Measurements from ENCODE around the gene RASGRP4.

The RASGRP4 gene

DNA sequence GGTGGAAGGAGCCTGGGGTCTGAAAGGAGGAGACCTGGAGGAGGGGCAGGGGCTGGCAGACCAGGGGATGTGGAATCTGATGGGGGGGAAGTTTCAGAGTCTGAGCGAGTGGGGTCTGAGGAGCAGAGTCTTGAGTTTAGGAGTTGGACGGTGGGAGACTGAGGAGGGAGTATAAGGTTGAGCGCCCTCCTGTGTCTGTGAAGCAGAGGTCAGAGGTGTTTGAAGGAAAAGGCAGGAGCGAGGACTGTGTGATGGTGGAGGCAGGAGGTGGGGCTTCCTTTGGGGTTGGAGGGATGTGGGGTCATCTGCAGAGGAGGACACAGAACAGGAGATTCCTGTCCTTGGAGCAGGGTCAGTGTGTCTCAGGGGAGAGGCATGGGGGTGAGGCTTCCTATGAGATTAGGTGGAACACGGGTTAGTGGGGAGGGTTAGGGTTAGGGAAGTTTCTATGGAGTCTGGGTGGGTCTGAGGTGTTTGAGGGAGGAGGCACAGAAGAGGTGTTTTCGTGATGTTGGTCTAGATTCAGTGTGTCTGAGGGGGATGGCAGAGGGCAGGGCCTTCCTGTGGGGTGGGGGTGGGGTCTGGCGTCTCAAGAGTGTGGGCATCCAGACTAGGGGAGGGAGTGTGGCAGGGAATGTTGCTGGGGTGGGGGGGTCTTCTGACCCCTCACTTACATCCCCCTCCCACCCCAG lies 15.8 kb upstream of the RASGRP4 start:
- TF ChIP-seq, protein P1, sequence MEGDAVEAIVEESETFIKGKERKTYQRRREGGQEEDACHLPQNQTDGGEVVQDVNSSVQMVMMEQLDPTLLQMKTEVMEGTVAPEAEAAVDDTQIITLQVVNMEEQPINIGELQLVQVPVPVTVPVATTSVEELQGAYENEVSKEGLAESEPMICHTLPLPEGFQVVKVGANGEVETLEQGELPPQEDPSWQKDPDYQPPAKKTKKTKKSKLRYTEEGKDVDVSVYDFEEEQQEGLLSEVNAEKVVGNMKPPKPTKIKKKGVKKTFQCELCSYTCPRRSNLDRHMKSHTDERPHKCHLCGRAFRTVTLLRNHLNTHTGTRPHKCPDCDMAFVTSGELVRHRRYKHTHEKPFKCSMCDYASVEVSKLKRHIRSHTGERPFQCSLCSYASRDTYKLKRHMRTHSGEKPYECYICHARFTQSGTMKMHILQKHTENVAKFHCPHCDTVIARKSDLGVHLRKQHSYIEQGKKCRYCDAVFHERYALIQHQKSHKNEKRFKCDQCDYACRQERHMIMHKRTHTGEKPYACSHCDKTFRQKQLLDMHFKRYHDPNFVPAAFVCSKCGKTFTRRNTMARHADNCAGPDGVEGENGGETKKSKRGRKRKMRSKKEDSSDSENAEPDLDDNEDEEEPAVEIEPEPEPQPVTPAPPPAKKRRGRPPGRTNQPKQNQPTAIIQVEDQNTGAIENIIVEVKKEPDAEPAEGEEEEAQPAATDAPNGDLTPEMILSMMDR (IDR thresholded peaks at IDR 0.05; ENCODE audit: low read depth, low read length), result no peak
- peak; percentile 15 to 19 for DNase-seq (ENCODE audit: low read depth in 2 of 2)
- H3K4me3 ChIP-seq (replicated peaks in 1 of 2; ENCODE audit: low read depth in 2 of 2, low read length in 2 of 2), result no peak overlapping the region

DNA sequence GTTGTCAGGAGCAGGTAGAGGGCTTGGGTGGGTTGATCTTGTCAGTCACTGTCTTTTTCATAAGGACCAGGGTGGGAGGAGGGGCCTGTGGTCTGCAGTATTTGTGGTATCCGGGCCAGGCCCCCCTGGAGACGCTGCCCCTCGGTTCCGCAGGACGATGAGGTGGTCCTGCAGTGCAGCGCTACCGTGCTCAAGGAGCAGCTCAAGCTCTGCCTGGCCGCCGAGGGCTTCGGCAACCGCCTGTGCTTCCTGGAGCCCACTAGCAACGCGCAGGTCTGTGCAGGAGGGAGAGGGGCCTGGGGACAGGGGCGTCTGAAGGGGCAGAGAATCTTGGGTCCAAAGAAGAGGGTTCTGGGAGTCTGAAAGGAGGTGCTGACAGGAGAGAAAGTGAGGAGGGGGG lies 14.6 kb upstream of the RASGRP4 start:
- no peak for DNase-seq (ENCODE audit: low read depth in 2 of 2)
- TF ChIP-seq, protein P1 (IDR thresholded peaks at IDR 0.05; ENCODE audit: low read depth, low read length), result no peak
- no peak overlapping the region for H3K4me3 ChIP-seq (replicated peaks in 1 of 2; ENCODE audit: low read depth in 2 of 2, low read length in 2 of 2)

DNA sequence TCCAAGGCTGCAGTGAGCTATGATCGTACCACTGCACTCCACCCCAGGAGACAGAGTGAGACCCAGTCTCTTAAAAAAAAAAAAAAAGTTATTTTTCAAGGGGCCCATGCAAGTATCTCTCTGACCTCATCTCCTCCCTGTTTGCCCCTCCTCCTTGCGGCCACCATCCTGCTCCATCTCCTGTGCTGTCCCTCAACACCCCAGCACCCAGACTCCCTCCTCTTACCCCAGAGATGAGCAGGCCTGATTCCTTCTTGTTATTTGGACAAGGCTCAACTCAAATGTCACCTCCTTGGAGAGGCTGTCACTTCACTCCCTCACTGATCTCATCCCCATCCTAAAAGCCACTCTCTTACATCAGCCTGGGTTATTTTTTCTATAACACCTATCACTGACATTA lies 11.9 kb upstream of the RASGRP4 start:
- TF ChIP-seq, protein P1 (IDR thresholded peaks at IDR 0.05; ENCODE audit: low read depth, low read length), result no peak
- no peak for DNase-seq (ENCODE audit: low read depth in 2 of 2)
- no peak overlapping the region for H3K4me3 ChIP-seq (replicated peaks in 1 of 2; ENCODE audit: low read depth in 2 of 2, low read length in 2 of 2)

- DNase-seq (ENCODE audit: low read depth in 2 of 2), result no peak
- TF ChIP-seq, protein P1 (IDR thresholded peaks at IDR 0.05; ENCODE audit: low read depth, low read length), result no peak
- H3K4me3 ChIP-seq (replicated peaks in 1 of 2; ENCODE audit: low read depth in 2 of 2, low read length in 2 of 2), result no peak overlapping the region
Observed at GRCh38 chr19:38437295-38437694, 11.3 kb upstream of the RASGRP4 start.

DNA sequence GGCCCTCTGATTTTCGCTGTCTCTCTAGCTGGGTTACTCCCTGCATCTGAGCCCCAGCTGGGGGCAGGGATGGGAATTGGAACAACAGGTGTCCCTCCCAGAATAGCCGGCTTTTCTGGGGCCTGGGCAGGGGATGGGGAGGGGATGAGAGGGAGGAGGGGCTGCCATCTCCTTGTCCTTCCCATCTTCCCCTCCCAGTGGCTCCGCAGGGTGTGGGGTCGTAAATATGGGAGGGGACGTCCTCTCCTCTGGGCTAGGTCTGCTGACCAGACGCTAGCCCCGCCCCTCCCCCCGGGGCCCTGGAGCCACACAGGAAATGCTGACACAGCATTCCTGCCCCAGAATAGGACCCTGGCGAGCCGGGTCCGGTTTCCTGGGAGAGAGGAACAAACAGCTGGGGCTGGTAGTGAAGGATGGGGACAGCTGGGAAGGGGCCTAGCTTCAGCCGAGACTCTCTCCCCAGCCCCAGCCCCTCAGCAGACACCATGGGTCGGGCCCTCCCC lies 8.6 kb upstream of the RASGRP4 start:
- no peak for DNase-seq (ENCODE audit: low read depth in 2 of 2)
- no peak overlapping the region for H3K4me3 ChIP-seq (replicated peaks in 1 of 2; ENCODE audit: low read depth in 2 of 2, low read length in 2 of 2)
- TF ChIP-seq, protein P1 (IDR thresholded peaks at IDR 0.05; ENCODE audit: low read depth, low read length), result no peak

DNA sequence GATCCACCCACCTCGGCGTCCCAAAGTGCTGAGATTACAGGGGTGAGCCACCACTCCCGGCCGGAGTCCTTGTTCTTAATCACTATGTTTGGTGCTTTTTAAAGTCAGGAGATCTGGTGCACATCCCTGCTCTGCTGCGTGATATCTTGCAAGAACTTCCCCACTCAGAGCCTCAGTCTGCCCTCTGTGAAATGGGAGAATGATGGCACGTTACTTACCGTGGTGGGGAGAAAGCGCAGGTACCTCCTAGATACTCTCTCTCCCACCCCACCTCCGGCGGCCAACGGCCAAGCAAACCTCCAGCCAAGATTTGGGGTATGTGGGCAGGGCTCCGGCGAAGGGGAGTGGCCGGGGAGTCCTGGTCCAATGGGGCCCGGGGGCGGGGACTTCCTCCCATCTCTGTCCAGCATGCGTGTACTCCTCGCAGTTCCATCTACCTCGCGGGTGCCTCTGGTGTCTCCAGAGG lies 7.3 kb upstream of the RASGRP4 start, which contains the start of gene RYR1:
RYR1 (plus strand) TSS at position 424 of the 466 bp plus-strand sequence. CDS start 139 bp downstream, outside the sequence.
- TF ChIP-seq, protein P1 (IDR thresholded peaks at IDR 0.05; ENCODE audit: low read depth, low read length), result no peak
- DNase-seq (ENCODE audit: low read depth in 2 of 2), result peak in 1 of 2 donors; percentile 26
- no peak within 1 kb of the TSS for H3K4me3 ChIP-seq (replicated peaks in 1 of 2; ENCODE audit: low read depth in 2 of 2, low read length in 2 of 2)

Measured in cardiac fibroblast (primary cell).